T-helper 1 cell treated with Interleukin-12 subunit alpha and Interleukin-12 subunit beta and Interleukin-4 antibody, amounts not matched to agents 30 μg/mL and 1 μg/mL, for 36 hours (primary cell): ENCODE measurements around the gene SLBP.

Source experiments
- H3K27ac Mint-ChIP-seq: one replicate; pipeline ENCODE4 v1.8.0; 2021; ENCODE audit warnings: mild to moderate bottlenecking, mixed read lengths
- H3K27me3 Mint-ChIP-seq: one replicate; pipeline ENCODE4 v1.8.0; 2021; ENCODE audit warnings: low read depth, mixed read lengths
- H3K36me3 Mint-ChIP-seq: one replicate; pipeline ENCODE4 v1.8.0; 2021; ENCODE audit warnings: low read depth, mixed read lengths
- H3K4me1 Mint-ChIP-seq: one replicate; pipeline ENCODE4 v1.8.0; 2021; ENCODE audit warnings: low read depth, mixed read lengths
- H3K4me3 Mint-ChIP-seq: one replicate; pipeline ENCODE4 v1.8.0; 2021; ENCODE audit warnings: mild to moderate bottlenecking, moderate library complexity, mixed read lengths
- H3K9me3 Mint-ChIP-seq: one replicate; pipeline ENCODE4 v1.8.0; 2021; ENCODE audit warnings: mixed read lengths

Gene SLBP

DNA sequence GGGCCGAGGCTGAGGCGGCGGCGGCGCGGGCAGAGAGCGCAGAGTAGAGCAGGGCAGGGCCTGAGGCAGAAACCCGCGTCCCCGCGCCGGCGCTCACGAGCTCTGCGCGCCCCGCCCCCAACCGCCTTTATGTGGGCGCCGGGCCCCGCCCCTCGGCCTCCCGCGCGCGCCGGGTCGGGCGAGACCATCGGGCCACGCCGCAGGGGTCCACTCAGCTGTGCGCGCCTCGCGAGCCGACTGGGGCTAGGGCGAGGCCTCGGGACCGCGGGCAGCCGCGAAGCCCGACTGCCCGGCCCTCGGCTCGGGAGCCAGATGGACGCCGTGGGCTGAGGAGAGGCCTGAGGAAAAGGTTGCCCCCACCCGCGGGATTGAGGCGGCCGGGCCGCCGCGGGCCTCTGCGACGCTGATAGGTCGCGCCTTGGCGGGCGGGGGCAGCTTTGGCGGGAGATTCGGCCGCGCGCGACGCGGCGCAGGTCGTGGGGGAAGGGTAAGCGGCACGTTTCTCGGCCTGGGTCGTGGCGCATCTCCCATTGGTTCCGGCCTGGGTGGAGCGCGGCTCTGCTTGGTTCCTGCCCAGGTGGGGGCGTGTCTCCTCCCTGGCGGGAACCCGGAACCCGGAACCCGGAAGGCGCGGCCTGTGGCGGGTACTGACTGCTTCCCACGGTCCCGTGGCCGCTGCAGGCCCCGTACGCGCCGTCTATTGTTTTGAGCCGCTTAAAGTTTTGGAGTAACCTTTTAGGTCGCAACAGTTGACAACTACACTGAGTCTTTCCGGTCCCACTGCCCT is at the start of gene SLBP:
TSS of gene SLBP (minus strand) at position 104 of the 787 bp plus-strand sequence. CDS start 131 bp downstream, outside the sequence.
- peak within 1 kb of the TSS; percentile 99 for H3K4me3 Mint-ChIP-seq
- peaks cover 31% of the 10 kb centered on the region for H3K36me3 Mint-ChIP-seq
- H3K27me3 Mint-ChIP-seq, result no peaks in the 10 kb centered on the region
- peaks cover 58% of the 10 kb centered on the region for H3K4me1 Mint-ChIP-seq
- H3K27ac Mint-ChIP-seq, result peak within 1 kb of the TSS; percentile 95
- no peaks in the 10 kb centered on the region for H3K9me3 Mint-ChIP-seq

DNA sequence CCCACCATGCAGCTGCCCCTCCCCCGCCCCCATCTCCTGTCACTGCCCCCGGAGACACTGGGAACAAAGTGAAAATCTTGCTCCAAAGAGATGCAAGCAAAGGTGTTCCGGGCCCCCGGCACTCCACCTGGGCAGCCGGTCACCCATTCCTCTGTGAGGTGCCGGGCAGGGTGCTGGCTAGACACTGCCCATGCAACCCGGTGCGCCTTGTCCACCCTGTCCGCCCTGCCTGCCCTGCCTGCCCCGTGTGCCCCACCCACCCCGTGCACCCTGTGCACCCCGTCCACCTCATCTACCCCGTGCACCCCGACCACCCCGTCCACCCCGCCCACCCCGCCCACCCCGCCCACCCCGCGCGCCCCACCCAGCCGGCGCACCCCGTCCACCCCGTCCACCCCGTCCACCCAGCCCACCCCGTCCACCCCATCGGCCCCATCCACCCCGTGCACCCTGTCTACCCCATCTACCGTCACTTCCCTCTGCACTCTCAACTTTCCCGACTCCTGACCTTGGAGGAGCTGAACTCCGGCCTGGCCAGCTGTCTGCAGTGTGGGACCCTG is 49.1 kb upstream of the SLBP start:
- H3K27ac Mint-ChIP-seq, result no peak overlapping the region
- no peaks in the 10 kb centered on the region for H3K9me3 Mint-ChIP-seq
- H3K27me3 Mint-ChIP-seq, result peaks cover 10% of the 10 kb centered on the region
- no peak overlapping the region for H3K4me3 Mint-ChIP-seq
- H3K36me3 Mint-ChIP-seq, result no peaks in the 10 kb centered on the region
- peaks cover 6% of the 10 kb centered on the region for H3K4me1 Mint-ChIP-seq

DNA sequence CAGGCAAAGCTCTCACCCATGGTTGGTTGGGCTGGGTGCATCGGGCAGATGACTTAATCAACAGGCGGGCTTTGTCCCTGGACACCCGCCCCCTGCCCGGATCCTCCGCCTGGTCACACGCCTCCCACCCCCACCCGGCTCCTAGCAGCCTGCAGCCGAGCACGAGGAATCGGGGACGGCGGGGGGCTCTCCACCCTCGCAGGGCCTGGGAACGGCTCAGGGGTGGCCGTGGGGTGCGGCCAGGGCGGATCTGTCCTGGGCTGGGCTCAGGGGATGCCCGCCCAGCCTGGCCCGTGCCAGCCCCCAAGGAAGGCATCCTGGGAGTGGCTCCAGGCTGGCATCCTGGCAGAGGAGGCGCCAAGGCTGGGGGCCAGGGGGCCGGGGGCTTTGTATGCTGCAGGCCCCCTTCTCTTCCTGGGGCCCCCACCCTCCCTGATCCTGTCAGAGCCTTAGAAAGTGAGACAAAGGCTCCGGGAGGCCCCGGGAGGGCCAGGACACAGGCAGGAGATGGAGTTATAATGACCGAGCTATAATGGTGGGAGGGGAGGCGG is 48.5 kb upstream of the SLBP start:
- no peak overlapping the region for H3K4me3 Mint-ChIP-seq
- H3K27me3 Mint-ChIP-seq, result peaks cover 10% of the 10 kb centered on the region
- no peak overlapping the region for H3K27ac Mint-ChIP-seq
- H3K9me3 Mint-ChIP-seq, result no peaks in the 10 kb centered on the region
- H3K4me1 Mint-ChIP-seq, result peaks cover 5% of the 10 kb centered on the region
- no peaks in the 10 kb centered on the region for H3K36me3 Mint-ChIP-seq

DNA sequence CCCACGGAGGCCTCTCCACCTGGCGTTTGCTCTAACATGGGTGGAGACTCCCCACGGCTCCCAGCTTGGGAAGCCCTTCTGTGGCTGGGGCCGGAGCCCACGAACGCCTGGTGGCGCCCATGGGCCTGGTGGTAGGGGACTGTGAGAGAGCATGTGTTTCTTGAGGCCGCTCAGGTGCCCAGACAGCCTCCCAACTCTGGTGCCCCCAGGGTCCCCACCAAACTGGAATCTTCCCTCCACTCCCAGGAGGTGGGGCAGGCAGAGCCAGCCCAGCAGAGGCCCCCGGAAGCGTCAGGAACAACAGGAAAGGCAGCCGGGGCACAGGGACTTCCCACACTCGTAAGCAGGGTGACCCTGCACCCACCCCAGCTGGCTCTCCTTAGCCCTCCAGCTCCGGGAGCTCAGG is 47.7 kb upstream of the SLBP start:
- Mint-ChIP-seq H3K36me3 (no peaks in the 10 kb centered on the region), H3K4me3 (no peak overlapping the region), H3K9me3 (no peaks in the 10 kb centered on the region), H3K4me1 (peaks cover 4% of the 10 kb centered on the region), H3K27ac (no peak overlapping the region), H3K27me3 (peaks cover 10% of the 10 kb centered on the region)

DNA sequence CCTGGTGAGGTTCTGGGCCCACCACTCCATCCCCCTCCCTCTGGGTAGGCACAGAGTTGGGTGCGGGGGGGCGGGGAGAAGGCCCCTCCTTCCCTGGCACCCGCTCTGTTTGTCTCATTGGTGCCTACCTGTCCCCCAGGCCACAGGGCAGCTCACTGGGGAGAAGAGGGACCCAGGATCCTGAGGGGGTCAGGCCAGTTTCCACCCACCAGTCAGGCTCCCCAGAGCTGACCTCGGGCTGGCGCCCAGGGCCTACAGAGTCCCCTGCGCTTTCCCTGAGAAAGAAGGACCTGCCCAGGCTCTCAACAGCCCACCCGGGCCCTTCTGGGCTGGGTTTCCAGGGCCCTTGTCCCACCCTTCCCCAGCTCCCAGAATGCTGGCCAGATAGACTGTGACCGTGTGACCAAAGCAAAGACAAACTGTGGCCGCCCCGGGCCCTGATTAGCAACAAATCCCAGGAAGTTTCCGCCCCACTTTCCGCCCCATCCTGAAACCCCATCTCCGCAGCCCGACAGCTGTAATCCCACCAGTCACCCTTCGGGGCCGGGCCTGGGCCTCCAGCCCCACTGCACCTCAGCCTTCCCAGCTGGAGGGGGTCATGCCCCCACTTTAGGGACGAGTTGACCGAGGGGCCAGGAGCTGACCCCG is 47.2 kb upstream of the SLBP start:
- H3K4me3 Mint-ChIP-seq, result no peak overlapping the region
- H3K4me1 Mint-ChIP-seq, result peaks cover 4% of the 10 kb centered on the region
- peaks cover 10% of the 10 kb centered on the region for H3K27me3 Mint-ChIP-seq
- no peak overlapping the region for H3K27ac Mint-ChIP-seq
- no peaks in the 10 kb centered on the region for H3K9me3 Mint-ChIP-seq
- H3K36me3 Mint-ChIP-seq, result no peaks in the 10 kb centered on the region

DNA sequence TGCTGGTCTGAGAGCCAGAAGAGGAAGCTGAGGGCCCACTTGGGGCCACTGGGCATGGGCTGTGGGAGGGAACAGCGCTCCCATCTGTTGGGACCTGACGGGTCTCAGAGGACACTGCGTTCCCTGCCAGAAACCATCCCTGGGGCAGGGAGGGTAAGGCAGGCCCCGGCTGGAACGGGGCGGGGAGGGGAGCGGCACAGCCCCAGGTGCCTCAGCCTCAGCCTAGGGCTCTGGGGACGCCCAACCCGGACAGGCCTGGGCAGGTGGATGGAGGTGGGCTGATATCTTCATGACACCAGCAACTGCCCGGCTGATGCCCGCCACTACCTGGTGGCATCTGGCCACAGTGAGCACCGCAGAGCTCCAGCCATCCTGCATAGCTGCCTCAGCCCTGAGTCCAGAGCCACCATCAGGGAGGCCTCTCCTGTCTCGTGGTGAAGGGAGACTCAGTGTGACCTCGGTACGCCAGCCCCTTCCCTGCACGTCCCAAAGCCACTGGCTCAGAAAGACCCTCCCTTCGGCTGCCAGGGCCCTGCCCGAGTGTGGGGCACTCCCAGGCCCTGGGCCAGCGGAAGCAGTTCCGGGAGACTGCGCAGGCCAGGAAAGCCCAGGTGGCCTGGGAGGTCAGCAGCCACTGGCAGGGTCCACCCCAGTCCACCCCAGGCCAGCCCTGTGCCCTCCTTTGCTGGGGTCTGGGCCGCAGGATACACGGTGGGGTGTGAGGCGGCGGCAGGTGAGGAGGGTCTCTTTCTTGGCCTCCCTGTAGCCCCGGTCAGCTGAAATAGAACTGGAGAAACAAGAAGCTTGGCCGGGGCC is 46.4 kb upstream of the SLBP start:
- H3K36me3 Mint-ChIP-seq, result no peaks in the 10 kb centered on the region

DNA sequence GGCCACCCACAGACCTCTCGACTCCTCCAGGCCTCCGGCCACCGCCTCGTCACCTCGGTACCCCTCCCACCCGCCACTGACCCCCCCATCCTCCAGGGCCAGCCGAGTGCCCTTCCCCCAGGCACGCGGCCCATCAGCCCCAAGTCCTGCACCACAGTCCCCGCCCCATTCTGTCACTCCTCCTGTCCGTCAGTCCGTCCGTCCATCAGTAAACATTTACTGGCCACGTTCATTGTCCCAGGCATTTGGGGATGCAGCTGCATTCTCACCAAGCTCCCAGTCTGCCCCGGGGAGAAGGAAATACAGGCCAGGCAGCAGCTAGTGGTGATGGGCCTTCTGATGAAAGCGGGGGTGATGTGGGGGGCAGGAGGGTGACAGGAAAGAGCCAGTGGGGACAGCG is 45.7 kb upstream of the SLBP start:
- Mint-ChIP-seq H3K4me3 (no peak overlapping the region), H3K4me1 (peaks cover 4% of the 10 kb centered on the region), H3K27me3 (peaks cover 7% of the 10 kb centered on the region), H3K27ac (no peak overlapping the region), H3K36me3 (no peaks in the 10 kb centered on the region), H3K9me3 (no peaks in the 10 kb centered on the region)

More for the DNA sequence above, 46.4 kb upstream of the SLBP start:
- Mint-ChIP-seq H3K27me3 (peaks cover 7% of the 10 kb centered on the region), H3K27ac (no peak overlapping the region), H3K4me1 (peaks cover 4% of the 10 kb centered on the region), H3K4me3 (no peak overlapping the region), H3K9me3 (no peaks in the 10 kb centered on the region)

DNA sequence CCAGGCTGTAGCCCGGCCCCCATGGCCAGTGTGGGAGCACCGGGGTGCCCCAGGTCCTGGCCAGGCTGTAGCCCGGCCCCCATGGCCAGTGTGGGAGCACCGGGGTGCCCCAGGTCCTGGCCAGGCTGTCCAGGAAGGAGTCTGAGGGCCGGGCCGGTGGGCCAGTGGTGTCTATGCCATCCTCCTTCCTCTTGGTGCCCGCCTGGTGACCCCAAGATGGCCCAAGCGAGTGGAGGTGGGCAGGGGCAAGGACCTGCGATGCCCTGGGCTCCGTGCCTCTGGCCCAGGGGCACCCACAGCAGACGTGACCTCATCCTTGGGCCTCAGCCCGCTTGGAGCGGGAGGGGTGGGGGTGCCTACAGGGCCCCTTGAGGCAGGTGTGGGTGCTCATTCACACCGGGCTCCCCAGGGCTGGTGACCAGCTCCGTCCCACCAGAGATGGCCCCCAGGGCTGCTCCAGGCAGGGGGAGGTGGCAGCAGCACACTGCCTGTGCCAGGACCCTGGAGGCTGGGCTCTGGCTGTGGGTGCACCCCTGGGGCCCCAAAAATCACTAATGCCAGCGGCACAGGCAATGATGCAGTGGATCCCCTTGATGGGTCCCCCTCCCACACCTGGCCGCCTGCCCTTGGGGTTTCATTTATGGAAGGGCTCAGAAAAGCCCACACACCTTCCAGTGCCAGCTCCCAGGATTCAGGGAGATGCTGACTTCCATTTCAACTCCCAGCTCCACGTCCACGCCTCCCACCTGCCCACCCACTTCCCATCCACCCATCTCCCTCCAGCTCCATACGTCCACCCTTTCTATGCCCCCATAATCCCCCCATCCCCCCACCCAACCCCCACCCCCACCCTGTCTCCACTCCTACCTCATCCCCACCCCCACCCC is 45.0 kb upstream of the SLBP start:
- Mint-ChIP-seq H3K4me1 (peaks cover 4% of the 10 kb centered on the region), H3K4me3 (no peak overlapping the region), H3K9me3 (no peaks in the 10 kb centered on the region), H3K36me3 (no peaks in the 10 kb centered on the region), H3K27me3 (peaks cover 2% of the 10 kb centered on the region), H3K27ac (no peak overlapping the region)

DNA sequence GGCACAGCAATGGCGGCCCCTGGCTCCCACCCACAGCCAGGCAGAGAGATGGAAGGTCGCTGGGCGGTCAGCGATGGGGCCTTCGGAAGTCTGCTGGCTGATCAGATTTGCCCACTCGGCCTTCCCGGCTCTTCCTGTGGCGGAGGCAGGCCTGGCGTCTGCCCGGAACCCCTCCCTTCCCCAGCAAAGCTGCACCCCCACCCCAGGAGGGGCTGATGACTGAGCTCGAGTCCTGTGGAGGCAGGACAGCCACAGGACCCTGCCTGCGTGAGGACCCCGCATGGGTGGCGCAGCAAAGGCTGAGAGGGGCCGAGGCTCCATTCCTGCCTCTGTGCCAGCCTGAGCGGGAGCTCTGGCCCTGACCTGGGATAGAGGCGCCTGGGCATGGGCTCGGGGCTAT is 44.0 kb upstream of the SLBP start:
- no peaks in the 10 kb centered on the region for H3K9me3 Mint-ChIP-seq
- H3K4me1 Mint-ChIP-seq, result peaks cover 4% of the 10 kb centered on the region
- H3K27ac Mint-ChIP-seq, result peak overlapping the region; percentile 15
- H3K4me3 Mint-ChIP-seq, result no peak overlapping the region
- H3K36me3 Mint-ChIP-seq, result no peaks in the 10 kb centered on the region
- H3K27me3 Mint-ChIP-seq, result no peaks in the 10 kb centered on the region

DNA sequence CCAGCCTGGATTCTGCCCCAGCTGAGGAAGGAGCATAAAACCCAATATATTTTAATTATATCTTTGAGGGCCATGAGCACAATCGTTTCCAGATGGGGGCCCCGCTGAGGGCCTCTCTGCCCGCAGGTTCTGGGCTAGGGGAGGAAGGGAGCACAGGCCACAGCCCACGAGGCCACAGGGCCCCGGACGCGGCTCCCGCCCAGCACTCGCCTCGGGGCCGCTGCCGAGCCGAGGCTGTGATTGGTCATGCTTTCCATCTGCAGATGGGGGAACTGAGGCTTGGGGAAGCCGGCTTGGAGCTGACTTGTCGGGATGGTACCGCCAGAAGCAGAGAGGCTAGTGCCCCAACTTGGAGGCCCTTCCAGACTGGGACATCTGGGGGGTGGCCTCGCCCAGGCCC is 43.2 kb upstream of the SLBP start:
- no peaks in the 10 kb centered on the region for H3K9me3 Mint-ChIP-seq
- H3K4me1 Mint-ChIP-seq, result peaks cover 8% of the 10 kb centered on the region
- no peak overlapping the region for H3K27ac Mint-ChIP-seq
- H3K4me3 Mint-ChIP-seq, result no peak overlapping the region
- H3K27me3 Mint-ChIP-seq, result no peaks in the 10 kb centered on the region
- no peaks in the 10 kb centered on the region for H3K36me3 Mint-ChIP-seq

DNA sequence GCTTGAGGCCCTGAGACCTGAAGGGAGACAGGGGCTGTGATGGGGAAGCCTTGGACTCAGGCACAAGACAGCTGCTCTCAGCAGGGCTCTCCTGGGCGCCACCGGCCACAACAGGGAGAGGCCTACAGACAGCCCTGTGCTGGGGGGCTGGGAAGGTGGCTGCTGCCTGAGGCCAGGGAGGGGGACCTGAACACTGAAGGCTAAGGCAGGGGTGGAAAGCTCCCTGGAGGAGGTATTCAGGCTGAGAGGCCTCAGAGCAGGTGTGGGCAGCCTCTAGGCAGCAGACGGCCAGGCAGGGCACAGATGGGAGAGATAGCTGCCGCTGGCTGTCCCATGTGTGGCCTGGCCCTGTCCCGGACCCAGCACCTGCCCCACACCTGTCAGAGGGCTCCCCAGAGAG is 42.2 kb upstream of the SLBP start:
- Mint-ChIP-seq H3K9me3 (no peaks in the 10 kb centered on the region), H3K4me1 (peaks cover 4% of the 10 kb centered on the region), H3K27me3 (no peaks in the 10 kb centered on the region), H3K36me3 (no peaks in the 10 kb centered on the region), H3K4me3 (no peak overlapping the region), H3K27ac (no peak overlapping the region)

DNA sequence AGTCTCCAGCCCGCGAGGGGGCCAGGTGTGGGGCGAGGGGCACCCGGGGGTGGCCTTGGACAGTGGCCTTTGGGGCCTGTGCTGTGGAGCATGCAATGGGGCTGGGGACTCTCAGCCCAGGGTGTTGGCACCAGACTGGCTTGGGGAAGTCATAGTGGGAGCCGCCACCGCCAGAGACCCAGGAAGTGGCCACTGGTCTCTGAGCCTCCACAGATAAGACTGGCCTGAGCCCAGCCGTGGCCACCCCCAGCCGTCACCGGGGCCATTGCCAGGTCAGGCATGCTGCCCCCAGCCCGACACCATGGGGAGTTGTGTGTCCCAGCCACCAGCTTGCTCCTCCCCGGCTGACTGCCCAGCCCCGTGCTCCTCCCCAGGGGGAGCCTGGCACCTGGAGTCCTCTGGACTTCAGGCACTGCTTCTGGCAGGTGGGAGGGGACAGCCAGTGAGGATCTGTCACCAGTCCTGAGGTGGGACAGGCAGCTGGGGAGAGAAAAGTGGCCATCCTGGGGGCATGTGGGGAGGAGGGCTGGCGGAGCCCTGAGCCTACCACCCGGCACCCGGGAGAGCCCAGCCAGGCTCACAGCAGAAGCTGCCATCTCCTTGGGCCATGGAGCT is 41.7 kb upstream of the SLBP start:
- no peak overlapping the region for H3K27ac Mint-ChIP-seq

DNA sequence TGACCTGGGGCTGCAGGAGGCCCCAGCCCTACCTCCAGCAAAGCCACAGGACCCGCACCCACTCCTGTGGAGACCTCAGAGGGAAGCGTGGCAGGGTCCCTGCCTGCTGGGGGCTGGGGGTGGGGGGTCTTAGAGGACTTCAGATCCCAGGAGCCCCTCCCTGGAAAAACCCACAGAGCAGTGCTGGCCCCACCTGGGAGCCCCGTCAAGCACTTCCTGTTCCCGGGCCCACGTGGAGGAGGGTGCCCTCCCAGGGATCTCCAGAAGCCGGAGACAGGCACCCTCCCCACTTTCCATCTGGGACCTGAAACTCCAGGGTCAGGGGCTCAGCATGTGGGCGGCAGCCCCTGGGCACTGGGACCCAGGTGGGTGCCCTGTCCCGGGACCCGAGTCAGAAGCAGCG is 41.2 kb upstream of the SLBP start:
- Mint-ChIP-seq H3K9me3 (no peaks in the 10 kb centered on the region), H3K27me3 (no peaks in the 10 kb centered on the region), H3K4me3 (no peak overlapping the region), H3K27ac (peak overlapping the region; percentile 76), H3K36me3 (no peaks in the 10 kb centered on the region), H3K4me1 (peaks cover 4% of the 10 kb centered on the region)

More for the DNA sequence above, 41.7 kb upstream of the SLBP start:
- no peak overlapping the region for H3K4me3 Mint-ChIP-seq
- no peaks in the 10 kb centered on the region for H3K9me3 Mint-ChIP-seq
- peaks cover 4% of the 10 kb centered on the region for H3K4me1 Mint-ChIP-seq
- H3K27me3 Mint-ChIP-seq, result no peaks in the 10 kb centered on the region
- H3K36me3 Mint-ChIP-seq, result no peaks in the 10 kb centered on the region
